OCI-LY1 (cell line): ENCODE measurements around the gene NEGR1.

Source experiments
- H2AFZ ChIP-seq: fragments of 200-600 bp; sonication (generic), shearing (Covaris generic); 2 replicates; pipeline ENCODE4 v1.6.0; 2014; ENCODE audit warnings: antibody characterized with exemption, mild to moderate bottlenecking, low read length
- H3F3A ChIP-seq: fragments of 200-600 bp; sonication (generic), shearing (Covaris generic); 2 replicates; pipeline ENCODE4 v1.6.0; 2014; ENCODE audit warnings: mild to moderate bottlenecking, antibody characterized with exemption, low read length, moderate library complexity; ENCODE audit not compliant: insufficient read depth
- H3K27ac ChIP-seq: fragments of 200-600 bp; sonication (generic); 2 replicates; pipeline ENCODE4 v1.5.1; 2014; ENCODE audit warnings: low read length, mixed run types, mild to moderate bottlenecking, low read depth; ENCODE audit not compliant: poor library complexity, severe bottlenecking
- H3K27me3 ChIP-seq: fragments of 200-600 bp; sonication (generic); 2 replicates; pipeline ENCODE4 v1.6.0; 2014; ENCODE audit warnings: antibody characterized with exemption, mild to moderate bottlenecking, low read length, moderate library complexity; ENCODE audit not compliant: insufficient read depth
- H3K36me3 ChIP-seq: fragments of 200-600 bp; sonication (generic); 2 replicates; pipeline ENCODE4 v1.6.1; 2014; ENCODE audit warnings: mild to moderate bottlenecking, antibody characterized with exemption, low read length, moderate library complexity, mixed read lengths; ENCODE audit not compliant: insufficient read depth
- H3K4me1 ChIP-seq: fragments of 200-600 bp; sonication (generic); 2 replicates; pipeline ENCODE4 v1.5.1; 2014; ENCODE audit warnings: mild to moderate bottlenecking, low read length, moderate library complexity; ENCODE audit not compliant: insufficient read depth, severe bottlenecking
- H3K4me2 ChIP-seq: fragments of 200-600 bp; sonication (generic), shearing (Covaris generic); 2 replicates; pipeline ENCODE4 v1.6.1; 2014; ENCODE audit warnings: low read length
- H3K4me3 ChIP-seq: fragments of 200-600 bp; sonication (generic); 2 replicates; pipeline ENCODE4 v1.5.1; 2014; ENCODE audit warnings: low read length, low read depth, mild to moderate bottlenecking, mixed read lengths; ENCODE audit not compliant: poor library complexity, severe bottlenecking
- H3K79me2 ChIP-seq: fragments of 200-600 bp; shearing (Covaris generic); 2 replicates; pipeline ENCODE4 v1.6.1; 2016; ENCODE audit warnings: mixed run types, low read length, mixed read lengths; ENCODE audit not compliant: insufficient read depth
- H3K9ac ChIP-seq: fragments of 200-600 bp; sonication (generic), shearing (Covaris generic); 2 replicates; pipeline ENCODE4 v1.6.1; 2014; ENCODE audit warnings: mild to moderate bottlenecking, low read length, mixed read lengths
- H3K9me2 ChIP-seq: fragments of 200-600 bp; sonication (generic), shearing (Covaris generic); 2 replicates; pipeline ENCODE4 v1.6.1; 2014; ENCODE audit warnings: low read depth, mild to moderate bottlenecking, low read length, mixed read lengths
- H3K9me3 ChIP-seq: fragments of 200-600 bp; shearing (Covaris generic); 2 replicates; pipeline ENCODE4 v1.6.1; 2014; ENCODE audit warnings: low read length, mixed read lengths
- H4K20me1 ChIP-seq: fragments of 200-600 bp; sonication (generic), shearing (Covaris generic); 2 replicates; pipeline ENCODE4 v1.6.0; 2016; ENCODE audit warnings: mild to moderate bottlenecking, low read length; ENCODE audit not compliant: insufficient read depth
- EZH2 ChIP-seq: fragments of 200-600 bp; sonication (generic), shearing (Covaris generic); IDR thresholded peaks from 2 replicates; pipeline ENCODE4 v1.8.0; 2017; ENCODE audit warnings: borderline replicate concordance, mixed run types, mild to moderate bottlenecking, antibody characterized with exemption, low read length, moderate library complexity, mixed read lengths
- TF ChIP-seq, protein P1 (sequence below): fragments of 200-600 bp; sonication (generic), shearing (Covaris generic); IDR thresholded peaks from 2 replicates; pipeline ENCODE4 v1.5.1; 2017; ENCODE audit warnings: mild to moderate bottlenecking, antibody characterized with exemption, low read length, moderate library complexity, mixed read lengths

Gene NEGR1

DNA sequence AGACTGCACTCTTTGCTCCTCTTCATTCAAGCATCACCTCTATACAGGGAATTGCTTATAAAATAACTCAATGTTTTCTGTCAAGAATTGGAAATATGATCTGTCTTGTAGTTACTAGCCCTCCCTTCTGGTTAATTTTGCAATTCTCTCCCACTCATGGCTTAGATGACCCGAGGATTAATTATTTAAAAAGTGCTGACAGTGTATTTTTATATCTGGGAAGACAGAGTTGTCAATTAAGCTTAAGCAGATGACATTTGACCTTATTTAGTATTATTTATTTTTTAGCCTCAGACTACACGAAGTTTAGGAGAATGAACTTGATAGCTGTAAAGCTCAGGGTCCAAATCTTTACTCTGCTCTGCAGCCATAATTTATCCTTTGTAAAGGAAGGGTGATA, 538.5 kb downstream of the NEGR1 start:
- H3K79me2 ChIP-seq: no peaks in the 10 kb centered on the region
- no peaks in the 10 kb centered on the region for H3K9me3 ChIP-seq
- no peak overlapping the region for H3K4me3 ChIP-seq
- no peak overlapping the region for H2AFZ ChIP-seq
- no peaks in the 10 kb centered on the region for H3K9me2 ChIP-seq
- no peak overlapping the region for H3K9ac ChIP-seq
- H3F3A ChIP-seq: no peaks in the 10 kb centered on the region
- no peaks in the 10 kb centered on the region for H4K20me1 ChIP-seq
- H3K4me2 ChIP-seq: no peak overlapping the region
- TF ChIP-seq EZH2: no peak
- TF ChIP-seq, protein P1, sequence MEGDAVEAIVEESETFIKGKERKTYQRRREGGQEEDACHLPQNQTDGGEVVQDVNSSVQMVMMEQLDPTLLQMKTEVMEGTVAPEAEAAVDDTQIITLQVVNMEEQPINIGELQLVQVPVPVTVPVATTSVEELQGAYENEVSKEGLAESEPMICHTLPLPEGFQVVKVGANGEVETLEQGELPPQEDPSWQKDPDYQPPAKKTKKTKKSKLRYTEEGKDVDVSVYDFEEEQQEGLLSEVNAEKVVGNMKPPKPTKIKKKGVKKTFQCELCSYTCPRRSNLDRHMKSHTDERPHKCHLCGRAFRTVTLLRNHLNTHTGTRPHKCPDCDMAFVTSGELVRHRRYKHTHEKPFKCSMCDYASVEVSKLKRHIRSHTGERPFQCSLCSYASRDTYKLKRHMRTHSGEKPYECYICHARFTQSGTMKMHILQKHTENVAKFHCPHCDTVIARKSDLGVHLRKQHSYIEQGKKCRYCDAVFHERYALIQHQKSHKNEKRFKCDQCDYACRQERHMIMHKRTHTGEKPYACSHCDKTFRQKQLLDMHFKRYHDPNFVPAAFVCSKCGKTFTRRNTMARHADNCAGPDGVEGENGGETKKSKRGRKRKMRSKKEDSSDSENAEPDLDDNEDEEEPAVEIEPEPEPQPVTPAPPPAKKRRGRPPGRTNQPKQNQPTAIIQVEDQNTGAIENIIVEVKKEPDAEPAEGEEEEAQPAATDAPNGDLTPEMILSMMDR: no peak
- H3K4me1 ChIP-seq: no peaks in the 10 kb centered on the region
- H3K36me3 ChIP-seq: no peaks in the 10 kb centered on the region
- no peaks in the 10 kb centered on the region for H3K27me3 ChIP-seq
- H3K27ac ChIP-seq: no peak overlapping the region

GRCh38 chr1:71738910-71739309, 543.4 kb downstream of the NEGR1 start:
- Histone ChIP-seq H3F3A (no peaks in the 10 kb centered on the region), H3K27ac (no peak overlapping the region), H3K27me3 (no peaks in the 10 kb centered on the region), H3K79me2 (no peaks in the 10 kb centered on the region), H3K9ac (no peak overlapping the region), H3K9me2 (no peaks in the 10 kb centered on the region), H3K4me1 (no peaks in the 10 kb centered on the region), H4K20me1 (no peaks in the 10 kb centered on the region), H3K36me3 (no peaks in the 10 kb centered on the region), H3K4me2 (no peak overlapping the region), H3K4me3 (no peak overlapping the region), H2AFZ (no peak overlapping the region), H3K9me3 (no peaks in the 10 kb centered on the region)
- TF ChIP-seq, protein P1: no peak
- TF ChIP-seq EZH2: no peak

- Histone ChIP-seq H3K9me2 (no peaks in the 10 kb centered on the region), H3K36me3 (no peaks in the 10 kb centered on the region), H3K79me2 (no peaks in the 10 kb centered on the region), H3K4me1 (no peaks in the 10 kb centered on the region), H3K27ac (no peak overlapping the region), H3F3A (no peaks in the 10 kb centered on the region), H3K4me3 (no peak overlapping the region), H3K9ac (no peak overlapping the region), H3K9me3 (no peaks in the 10 kb centered on the region), H3K27me3 (no peaks in the 10 kb centered on the region), H4K20me1 (no peaks in the 10 kb centered on the region), H2AFZ (no peak overlapping the region), H3K4me2 (no peak overlapping the region)
- no peak for TF ChIP-seq EZH2
- TF ChIP-seq, protein P1: no peak
Measured at GRCh38 chr1:71738256-71738655, 544.1 kb downstream of the NEGR1 start.
